IPS-NIHi11 (cell line): ENCODE results near the gene DAGLA.
A peak's percentile ranks its signal among the peaks of the same experiment; 100 is the strongest.

ENCODE experiments used
- DNase-seq: peaks from one replicate; pipeline ENCODE4 v3.0.0; 2012; ENCODE audit warnings: mixed read lengths, low spot score

The DAGLA gene

GRCh38 chr11:61730240-61730994 lies 50.2 kb downstream of the DAGLA start:
- DNase-seq = no peak

DNA sequence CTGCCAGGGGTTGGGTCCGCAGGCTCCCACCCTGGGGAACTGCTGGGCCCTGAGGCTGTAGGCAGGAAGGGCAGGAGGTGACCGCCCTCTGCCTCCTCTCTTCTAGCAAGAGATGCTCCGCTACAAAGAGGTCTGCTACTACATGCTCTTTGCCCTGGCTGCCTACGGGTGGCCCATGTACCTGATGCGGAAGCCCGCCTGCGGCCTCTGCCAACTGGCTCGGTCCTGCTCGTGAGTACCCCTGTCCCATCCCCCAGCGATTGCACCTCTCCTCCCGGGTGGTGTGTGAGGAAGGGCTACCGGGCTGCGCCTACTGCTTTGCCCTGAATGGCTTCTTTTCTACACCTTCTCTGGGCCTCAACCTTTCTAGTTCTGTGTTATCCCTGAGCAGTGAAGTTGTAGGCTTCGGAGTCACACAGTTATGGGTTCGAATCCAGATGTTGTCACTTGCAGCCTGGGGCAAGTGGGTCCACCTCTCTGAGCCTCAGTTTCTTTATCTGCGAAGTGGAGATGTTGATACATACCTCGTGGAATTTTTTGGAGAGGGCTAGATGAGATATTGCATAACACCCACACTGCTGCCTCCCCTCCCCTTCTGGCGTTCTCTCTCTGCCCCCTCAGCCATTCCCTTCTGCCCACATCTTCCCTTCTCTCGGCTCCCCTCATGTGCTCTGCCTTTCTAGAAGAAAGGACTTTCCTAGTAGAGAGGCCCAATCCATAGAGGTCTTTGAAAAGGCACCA lies 51.2 kb downstream of the DAGLA start:
- DNase-seq = no peak

DNA sequence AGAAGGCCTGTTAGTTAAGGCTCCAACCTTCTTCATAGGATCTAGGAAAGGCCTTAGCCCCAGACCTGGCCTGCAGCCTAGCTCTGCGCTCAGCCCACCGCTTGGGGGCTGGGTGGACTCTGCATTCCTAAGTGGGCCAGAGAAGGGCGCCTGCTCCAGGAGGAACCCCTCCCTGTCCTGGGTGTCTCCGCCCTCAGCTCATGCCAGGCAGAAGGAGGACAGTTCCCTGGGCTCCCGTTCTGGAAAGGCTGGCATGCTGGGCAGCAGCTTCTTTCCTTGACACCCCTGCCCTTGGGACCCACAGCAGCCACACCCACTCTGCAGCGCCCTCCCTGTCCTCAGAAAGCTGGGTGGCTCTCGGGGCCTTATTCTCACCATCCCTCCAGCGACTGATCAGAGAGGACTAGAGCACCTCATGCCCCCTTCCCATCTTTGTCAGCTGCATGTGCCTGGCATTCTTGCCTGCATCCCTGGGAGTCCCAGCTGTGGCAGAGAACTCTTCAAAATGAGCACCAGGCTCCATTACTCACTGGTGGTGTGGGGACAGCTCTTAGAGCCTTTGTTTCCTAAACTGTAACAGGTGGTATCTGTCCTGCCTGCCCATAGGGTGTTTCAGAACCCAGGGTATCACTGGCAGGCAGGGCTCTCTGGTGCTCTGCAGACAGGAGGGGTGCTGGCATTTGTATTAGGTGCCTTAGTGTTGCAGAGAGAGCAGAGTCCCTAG lies 51.9 kb downstream of the DAGLA start:
- DNase-seq = no peak

DNA sequence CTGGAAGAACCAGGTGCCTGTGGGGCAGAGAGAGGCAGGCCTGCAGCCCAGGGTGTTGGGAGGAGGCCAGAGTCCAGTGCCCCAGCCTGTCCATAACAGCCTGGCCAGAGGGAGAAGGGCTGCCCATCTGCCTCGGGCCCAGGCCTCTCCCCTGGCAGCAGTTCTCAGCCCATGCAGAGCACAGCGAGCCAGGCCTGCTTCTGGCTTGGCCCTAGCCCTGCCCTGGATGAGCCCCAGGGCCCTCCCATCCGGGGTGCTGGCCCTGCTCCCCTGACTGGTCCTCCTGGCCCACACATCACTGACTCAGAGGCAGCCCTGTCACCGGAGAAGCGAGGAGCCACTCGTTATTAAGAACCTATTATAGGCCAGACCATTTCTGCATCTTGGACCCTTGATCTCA lies 52.5 kb downstream of the DAGLA start:
- DNase-seq = no peak

DNA sequence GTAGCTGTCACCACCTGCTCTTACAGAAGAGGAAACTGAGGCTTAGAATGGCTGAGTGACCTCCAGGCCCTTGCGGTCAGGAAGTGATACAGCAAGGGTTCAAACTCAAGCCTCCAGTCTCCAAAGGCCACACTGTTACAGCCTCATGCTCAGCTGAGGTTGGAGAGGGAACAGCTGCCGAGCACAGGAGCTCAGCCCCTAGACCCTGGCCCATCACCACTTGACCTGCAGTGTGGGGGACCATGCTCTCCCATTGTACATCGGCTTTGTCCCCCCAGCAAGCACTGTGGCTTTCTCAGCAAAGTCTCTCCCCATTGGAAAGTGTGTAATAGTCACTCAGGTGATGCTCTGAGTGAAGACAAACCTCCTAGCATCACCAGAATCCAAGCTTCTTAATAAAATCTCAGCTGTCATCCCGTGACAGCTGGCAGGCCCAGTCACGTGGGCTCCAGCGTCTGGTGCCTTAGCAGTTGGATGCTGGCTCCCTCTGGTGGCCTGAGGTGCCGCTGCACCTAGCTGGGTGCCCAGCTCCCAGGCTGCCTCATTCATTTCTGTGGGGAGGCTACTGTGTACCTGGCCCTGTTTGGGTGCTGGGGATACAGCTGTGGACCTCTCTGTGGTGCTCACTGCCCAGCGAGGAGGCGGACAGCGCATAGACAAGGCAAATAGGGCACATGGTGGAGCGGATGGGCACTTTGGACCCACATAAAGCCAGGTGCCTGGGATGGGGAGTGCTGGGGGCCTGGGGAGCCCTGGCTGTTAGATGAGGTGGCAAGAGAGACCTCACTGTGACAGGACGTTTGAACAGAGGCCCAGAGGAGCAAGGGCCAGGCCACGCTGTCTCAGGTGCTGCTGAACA lies 53.2 kb downstream of the DAGLA start:
- DNase-seq = peak; percentile 99

DNA sequence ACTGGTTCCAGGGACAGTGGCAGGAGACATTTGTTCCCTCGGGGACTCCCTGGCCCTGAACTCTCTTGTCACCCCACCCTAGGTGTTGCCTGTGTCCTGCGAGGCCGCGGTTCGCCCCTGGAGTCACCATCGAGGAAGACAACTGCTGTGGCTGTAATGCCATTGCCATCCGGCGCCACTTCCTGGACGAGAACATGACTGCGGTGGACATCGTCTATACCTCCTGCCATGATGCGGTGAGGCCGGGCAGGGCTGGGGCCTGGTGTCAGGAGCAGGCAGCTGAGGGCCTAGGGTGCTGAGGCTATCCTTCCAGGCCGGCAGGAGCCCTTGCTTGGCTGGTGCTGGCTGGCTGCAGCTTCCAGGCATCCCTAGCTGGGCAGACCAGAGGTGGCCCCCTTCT lies 54.6 kb downstream of the DAGLA start:
- no peak for DNase-seq

GRCh38 chr11:61735391-61735790 lies 55.2 kb downstream of the DAGLA start:
- no peak for DNase-seq

DNA sequence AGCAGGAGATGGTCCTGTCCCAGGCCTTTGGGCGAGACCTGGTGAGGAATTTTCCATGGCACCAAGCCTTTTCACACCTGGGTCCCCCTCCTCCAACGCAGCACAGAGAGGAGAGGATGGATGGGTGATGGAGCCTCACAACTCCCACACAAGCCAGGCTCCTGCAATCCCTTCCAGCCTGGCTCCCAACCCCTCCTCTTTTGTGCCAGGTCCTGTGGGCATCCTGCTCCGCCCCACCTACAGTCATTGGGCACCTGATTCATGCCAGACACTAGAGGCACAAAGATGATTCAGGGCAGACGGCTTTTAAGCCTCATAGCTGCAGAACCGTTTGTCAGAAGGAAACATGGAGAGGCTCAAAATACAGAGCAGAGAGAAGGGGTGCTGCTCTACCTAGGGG lies 56.1 kb downstream of the DAGLA start:
- no peak for DNase-seq

DNA sequence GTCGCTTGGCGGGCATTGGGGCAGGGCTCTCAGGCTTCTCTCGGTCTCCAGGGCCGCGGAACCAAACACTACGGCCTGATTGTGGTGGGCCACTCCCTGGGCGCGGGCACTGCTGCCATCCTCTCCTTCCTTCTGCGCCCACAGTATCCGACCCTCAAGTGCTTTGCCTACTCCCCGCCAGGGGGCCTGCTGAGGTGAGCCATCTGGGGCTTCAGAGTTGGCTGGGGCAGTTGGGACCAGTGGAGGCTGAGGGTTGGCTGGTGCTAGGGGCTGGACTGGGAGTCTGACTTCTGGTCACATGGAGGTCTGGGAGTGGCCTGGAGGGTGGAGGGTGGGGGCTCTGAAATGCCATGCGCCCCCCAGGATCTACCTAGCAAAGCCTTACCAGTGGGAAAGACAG lies 56.9 kb downstream of the DAGLA start:
- DNase-seq = no peak

- DNase-seq = no peak
Measured at GRCh38 chr11:61737636-61738386, 57.6 kb downstream of the DAGLA start.

- no peak for DNase-seq
Measured at GRCh38 chr11:61738776-61739175, 58.6 kb downstream of the DAGLA start.

DNA sequence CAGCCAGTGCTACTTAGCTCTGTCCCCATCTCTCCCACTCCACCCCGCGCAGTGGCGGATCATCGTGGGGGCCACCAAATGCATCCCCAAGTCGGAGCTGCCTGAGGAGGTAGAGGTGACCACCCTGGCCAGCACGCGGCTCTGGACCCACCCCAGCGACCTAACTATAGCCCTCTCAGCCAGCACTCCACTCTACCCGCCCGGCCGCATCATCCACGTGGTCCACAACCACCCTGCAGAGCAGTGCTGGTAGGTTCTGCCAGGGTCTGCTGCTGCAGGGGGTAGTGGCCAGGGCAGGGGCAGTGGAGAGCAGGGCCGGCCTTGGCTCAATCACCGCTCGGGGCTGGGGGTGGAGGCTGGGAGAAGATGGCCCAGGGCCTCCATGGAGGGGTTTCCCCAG lies 59.2 kb downstream of the DAGLA start:
- no peak for DNase-seq

- no peak for DNase-seq
Measured at GRCh38 chr11:61739966-61740365, 59.8 kb downstream of the DAGLA start.

GRCh38 chr11:61742391-61742790 lies 62.2 kb downstream of the DAGLA start:
- DNase-seq = no peak

- DNase-seq = no peak
Measured at GRCh38 chr11:61743486-61744095, 63.4 kb downstream of the DAGLA start.

DNA sequence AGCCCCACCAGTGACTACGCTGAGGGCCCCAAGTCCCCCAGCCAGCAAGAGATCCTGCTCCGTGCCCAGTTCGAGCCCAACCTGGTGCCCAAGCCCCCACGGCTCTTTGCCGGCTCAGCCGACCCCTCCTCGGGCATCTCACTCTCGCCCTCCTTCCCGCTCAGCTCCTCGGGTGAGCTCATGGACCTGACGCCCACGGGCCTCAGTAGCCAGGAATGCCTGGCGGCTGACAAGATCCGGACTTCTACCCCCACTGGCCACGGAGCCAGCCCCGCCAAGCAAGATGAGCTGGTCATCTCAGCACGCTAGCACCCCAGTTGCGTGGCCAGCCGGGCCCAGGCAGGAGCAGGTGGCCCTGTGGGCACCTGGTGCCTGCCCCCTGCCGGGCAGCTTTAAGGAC lies 64.0 kb downstream of the DAGLA start:
- DNase-seq = no peak

DNA sequence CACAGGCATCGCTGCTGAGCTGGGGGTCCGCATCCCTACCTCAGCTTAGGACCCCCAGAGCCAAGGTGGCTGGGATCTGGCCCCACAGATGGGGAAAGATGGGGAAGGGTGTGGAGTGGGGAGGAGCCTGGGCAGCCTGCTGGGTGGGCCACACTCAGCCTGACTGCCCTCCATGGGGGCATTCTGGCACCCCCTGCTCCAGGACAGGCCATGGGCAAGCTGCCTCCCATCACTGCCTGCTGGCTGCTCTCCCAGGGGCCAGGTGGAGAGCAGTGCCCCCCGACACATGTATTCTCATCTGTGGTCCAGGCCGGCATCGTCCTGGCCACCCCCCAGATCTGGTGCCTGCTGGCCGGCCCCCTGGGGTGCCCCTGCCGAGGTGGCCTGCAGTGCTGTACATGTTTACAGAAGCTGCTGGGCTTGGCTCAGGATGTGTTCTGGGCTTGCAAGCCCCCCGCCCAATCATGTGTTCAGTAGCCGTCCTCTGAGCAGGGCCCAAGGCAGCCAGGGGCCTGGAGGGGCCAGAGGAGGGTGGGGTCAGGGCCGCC lies 64.5 kb downstream of the DAGLA start:
- DNase-seq = no peak

- no peak for DNase-seq
Measured at GRCh38 chr11:61745781-61746441, 65.7 kb downstream of the DAGLA start.

- no peak for DNase-seq
Measured at GRCh38 chr11:61746442-61747191, 66.4 kb downstream of the DAGLA start.
